ENCODE measurements around the gene TRIO.
"Not testable (repeated sequence)": the region's sequence is repeated elsewhere in the genome, so short reads cannot be mapped to it uniquely, and the experiment has no call there.

TRIO gene

GRCh38 chr5:14142827-14143545 lies at the start of gene TRIO:
TRIO (plus strand) TSS chr5:14143342; CDS start chr5:14143726, 384 bp downstream.
- DNase-seq: peak; percentile 81

GRCh38 chr5:14097380-14097779 lies 45.8 kb upstream of the TRIO start:
- not testable (repeated sequence) for DNase-seq

- DNase-seq: no peak
Observed at GRCh38 chr5:14097998-14098471, 45.1 kb upstream of the TRIO start.

GRCh38 chr5:14100281-14100680 lies 42.9 kb upstream of the TRIO start:
- DNase-seq: no peak

- no peak for DNase-seq
Observed at GRCh38 chr5:14101922-14102321, 41.2 kb upstream of the TRIO start.

GRCh38 chr5:14102666-14103065 lies 40.5 kb upstream of the TRIO start:
- DNase-seq: no peak

- DNase-seq: peak; percentile 54
Observed at GRCh38 chr5:14105718-14106410, 37.3 kb upstream of the TRIO start.

GRCh38 chr5:14107536-14107935 lies 35.6 kb upstream of the TRIO start:
- no peak for DNase-seq

- peak; percentile 39 for DNase-seq
Observed at GRCh38 chr5:14108170-14108996, 34.8 kb upstream of the TRIO start.

- DNase-seq: no peak
Observed at GRCh38 chr5:14109041-14109747, 33.9 kb upstream of the TRIO start.

GRCh38 chr5:14109771-14110170 lies 33.4 kb upstream of the TRIO start:
- DNase-seq: no peak

- DNase-seq: no peak
Observed at GRCh38 chr5:14110196-14110595, 32.9 kb upstream of the TRIO start.

- no peak for DNase-seq
Observed at GRCh38 chr5:14110680-14111079, 32.5 kb upstream of the TRIO start.

GRCh38 chr5:14112998-14113652 lies 30.0 kb upstream of the TRIO start:
- DNase-seq: no peak

- no peak for DNase-seq
Observed at GRCh38 chr5:14114615-14115251, 28.4 kb upstream of the TRIO start.

GRCh38 chr5:14115323-14115895 lies 27.7 kb upstream of the TRIO start:
- no peak for DNase-seq

- no peak for DNase-seq
Observed at GRCh38 chr5:14118551-14119320, 24.4 kb upstream of the TRIO start.

- DNase-seq: no peak
Observed at GRCh38 chr5:14120176-14120575, 23.0 kb upstream of the TRIO start.

GRCh38 chr5:14121552-14121951 lies 21.6 kb upstream of the TRIO start:
- DNase-seq: no peak

- no peak for DNase-seq
Observed at GRCh38 chr5:14122089-14122488, 21.1 kb upstream of the TRIO start.

- no peak for DNase-seq
Observed at GRCh38 chr5:14123551-14123950, 19.6 kb upstream of the TRIO start.
